ENCODE results near the gene KRTAP3-1.

Gene KRTAP3-1

DNA sequence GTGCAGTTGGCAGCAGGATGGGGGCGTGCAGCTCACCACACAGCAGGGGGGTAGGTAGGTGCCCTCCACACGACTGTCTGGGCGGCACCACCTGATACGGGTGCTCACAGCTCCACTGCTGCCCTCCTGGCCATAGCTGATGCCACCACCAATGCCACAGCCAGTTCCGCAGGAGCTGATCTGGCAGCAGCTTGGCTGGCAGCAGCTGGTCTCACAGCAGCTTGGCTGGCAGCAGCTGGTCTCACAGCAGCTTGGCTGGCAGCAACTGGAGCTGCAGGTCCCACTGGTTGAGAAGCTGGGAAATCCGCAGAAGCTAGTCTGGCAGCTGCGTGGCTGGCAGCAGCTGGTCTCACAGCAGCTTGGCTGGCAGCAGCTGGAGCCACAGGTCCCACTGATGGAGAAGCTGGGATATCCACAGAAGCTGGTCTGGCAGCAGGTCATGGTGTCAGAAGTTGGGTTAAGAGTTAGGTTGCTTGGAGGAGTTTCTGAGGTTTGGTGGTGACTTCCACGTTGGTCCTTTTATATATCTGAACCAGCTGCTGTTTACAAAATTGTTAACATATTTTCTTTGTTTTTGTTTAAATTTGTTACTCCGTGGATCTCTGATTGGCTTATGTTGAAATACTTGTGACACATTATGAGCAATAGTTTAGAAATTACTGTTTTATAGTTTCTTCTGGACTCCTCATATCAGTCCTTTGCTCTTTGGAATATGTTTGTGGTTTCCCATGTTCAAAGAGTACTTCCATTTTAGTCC, 18.0 kb upstream of the KRTAP3-1 start, which contains the start of gene KRTAP1-5:
Gene KRTAP1-5, minus strand, starts transcription at position 494 of the 757 bp plus-strand sequence. Its CDS starts 53 bp downstream, at position 441.
- no peak for TF ChIP-seq GATA3 (IDR thresholded peaks at IDR 0.05; ENCODE audit: low read depth, low read length)

DNA sequence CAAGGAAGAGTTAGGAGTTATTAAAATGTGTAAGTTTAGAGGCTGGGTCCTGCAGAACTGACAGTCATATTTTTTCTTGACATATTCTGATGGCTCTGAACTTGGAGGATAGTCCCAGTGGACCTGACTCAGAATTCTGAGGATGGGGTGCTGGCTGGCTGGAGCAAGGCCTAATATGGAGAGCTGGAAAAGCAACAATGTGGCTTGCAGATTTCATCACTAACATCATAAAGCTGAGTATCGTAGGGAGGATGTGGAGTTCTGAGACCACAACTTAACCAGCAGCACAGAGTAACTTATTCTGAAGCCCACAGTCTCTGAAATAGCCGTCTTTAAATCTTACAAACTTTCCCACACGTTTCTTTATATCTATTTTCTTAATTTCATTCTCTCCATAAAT, 15.8 kb upstream of the KRTAP3-1 start:
- TF ChIP-seq GATA3 (IDR thresholded peaks at IDR 0.05; ENCODE audit: low read depth, low read length) (no peak), GATA2 (IDR thresholded peaks at IDR 0.05; ENCODE audit: low read depth, low read length) (no peak)

DNA sequence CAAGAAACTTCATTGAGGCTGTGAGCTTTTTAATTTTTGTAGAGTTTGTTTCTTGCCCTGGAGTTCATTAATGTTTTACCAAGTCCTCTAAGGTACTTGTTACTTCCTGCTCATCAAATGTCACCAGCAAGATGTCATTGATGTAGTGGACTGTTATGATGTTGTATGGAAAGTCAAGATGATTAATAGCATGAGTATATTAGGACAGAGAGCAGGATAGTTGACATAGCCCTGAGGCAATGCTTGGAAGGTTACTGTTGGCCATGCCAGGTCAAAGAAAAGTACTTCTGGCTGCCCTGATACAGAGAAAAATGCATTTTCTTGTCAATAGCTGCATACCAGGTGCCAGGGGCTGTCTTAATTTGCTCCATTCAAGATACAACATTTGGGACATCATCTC, 11.4 kb upstream of the KRTAP3-1 start:
- no peak for TF ChIP-seq GATA2 (IDR thresholded peaks at IDR 0.05; ENCODE audit: low read depth, low read length)
- TF ChIP-seq GATA3 (IDR thresholded peaks at IDR 0.05; ENCODE audit: low read depth, low read length): no peak

DNA sequence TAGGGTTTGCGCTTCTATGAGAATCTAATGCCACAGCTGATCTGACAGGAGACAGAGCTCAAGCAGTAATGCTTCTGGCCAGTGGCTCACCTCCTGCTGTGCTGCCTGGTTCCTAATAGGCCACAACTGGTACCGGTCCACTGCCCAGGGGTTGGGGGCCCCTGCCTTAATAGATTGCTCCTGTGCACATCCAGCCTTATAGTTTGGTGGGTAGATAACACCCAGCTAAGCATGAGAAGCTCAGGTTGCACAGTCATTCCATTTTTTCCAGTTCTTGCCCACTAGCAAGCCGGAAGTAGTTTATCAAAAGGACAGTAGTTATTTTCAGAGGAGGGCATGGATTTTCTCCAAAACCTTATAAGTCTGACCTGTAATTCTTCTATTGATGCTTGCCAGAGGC, 10.5 kb upstream of the KRTAP3-1 start:
- TF ChIP-seq GATA3 (IDR thresholded peaks at IDR 0.05; ENCODE audit: low read depth, low read length) (no peak), GATA2 (IDR thresholded peaks at IDR 0.05; ENCODE audit: low read depth, low read length) (no peak)

DNA sequence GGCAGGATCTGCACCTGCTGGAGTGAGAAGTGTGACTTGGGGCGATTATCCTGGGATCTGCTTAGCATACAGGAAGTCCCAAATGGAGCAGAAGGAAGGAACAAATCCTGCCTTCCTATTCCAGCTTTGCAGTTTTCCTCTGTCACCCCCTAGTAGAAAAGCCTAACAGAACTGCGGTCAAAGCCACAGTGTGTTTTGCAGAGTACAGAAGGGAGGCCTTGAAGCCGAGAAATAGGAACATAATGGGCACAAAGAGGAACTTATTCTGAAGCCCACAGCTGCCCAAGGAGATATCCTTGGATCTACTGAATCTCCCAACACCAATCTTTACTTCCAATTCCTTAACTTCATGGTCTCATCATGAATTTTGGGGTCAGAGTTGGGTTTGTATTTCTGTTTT, 9.6 kb upstream of the KRTAP3-1 start:
- no peak for TF ChIP-seq GATA3 (IDR thresholded peaks at IDR 0.05; ENCODE audit: low read depth, low read length)
- TF ChIP-seq GATA2 (IDR thresholded peaks at IDR 0.05; ENCODE audit: low read depth, low read length): no peak

DNA sequence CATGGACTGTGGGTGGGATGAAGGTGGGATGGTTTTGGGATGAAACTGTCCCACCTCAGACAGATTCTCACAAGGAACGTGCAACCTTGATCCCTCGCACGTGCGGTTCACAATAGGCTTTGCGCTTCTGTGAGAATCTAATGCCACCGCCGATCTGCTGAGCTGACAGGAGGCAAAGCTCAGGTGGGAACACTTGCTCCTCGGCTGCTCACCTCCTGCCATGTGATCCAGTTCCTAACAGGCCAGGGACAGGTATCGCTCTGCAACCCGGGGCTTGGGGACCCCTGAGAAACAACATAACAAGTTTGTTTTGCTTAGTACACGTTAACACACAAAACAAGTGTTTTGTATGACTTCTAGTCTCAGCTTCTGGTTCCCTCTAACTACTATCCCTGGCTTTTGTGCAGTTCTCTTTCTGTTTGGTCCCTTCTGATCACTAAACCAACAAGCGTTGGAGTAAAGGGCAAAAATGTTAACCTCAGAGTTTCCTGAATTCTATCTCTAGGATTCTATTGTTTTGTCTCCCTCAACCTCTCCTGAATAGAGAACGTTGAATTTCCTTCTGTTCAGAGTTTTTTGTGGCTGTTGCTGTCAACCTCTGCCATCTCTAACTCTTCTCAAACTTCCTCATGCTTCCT, 7.8 kb upstream of the KRTAP3-1 start:
- TF ChIP-seq GATA2 (IDR thresholded peaks at IDR 0.05; ENCODE audit: low read depth, low read length) (no peak), GATA3 (IDR thresholded peaks at IDR 0.05; ENCODE audit: low read depth, low read length) (no peak)

DNA sequence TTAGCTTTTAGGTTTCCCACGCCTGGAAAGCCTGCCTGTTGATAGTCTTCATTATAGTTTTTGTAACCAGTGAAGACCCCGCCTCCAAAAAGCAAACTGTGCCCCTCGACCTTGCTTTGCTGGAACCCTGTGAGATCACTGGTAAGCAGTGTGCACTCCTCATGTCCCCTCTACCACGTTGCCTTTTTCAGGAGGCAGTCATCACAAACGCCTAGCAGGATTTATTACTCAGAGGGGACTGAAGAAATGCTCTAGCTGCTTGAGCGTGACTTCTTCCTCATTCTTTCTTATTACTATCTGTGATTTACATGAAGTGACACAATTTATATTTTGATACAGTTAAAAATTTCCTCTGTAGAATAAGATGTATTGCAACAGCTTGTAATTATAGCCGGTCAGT, 6.5 kb upstream of the KRTAP3-1 start:
- TF ChIP-seq GATA2 (IDR thresholded peaks at IDR 0.05; ENCODE audit: low read depth, low read length) (no peak), GATA3 (IDR thresholded peaks at IDR 0.05; ENCODE audit: low read depth, low read length) (no peak)

DNA sequence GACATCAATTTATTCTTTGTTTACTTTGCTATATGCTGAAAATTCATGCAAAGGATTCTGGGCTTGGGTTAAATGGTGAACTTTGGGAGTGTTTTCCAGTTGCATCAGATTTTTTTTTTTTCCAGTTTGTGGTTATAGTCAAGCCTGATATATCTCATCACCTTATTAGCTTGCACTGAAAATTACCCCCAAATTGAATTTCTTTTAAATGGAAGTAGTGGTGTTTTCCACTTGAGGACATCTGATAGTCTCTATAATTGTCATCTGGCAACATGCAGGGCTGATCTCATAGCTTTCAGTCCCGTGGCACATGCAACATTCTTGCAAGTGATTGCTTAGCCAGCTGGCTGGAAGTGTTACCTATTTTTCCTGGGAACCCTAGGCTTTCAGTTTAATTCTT, 4.7 kb upstream of the KRTAP3-1 start:
- TF ChIP-seq GATA2 (IDR thresholded peaks at IDR 0.05; ENCODE audit: low read depth, low read length) (no peak), GATA3 (IDR thresholded peaks at IDR 0.05; ENCODE audit: low read depth, low read length) (no peak)

DNA sequence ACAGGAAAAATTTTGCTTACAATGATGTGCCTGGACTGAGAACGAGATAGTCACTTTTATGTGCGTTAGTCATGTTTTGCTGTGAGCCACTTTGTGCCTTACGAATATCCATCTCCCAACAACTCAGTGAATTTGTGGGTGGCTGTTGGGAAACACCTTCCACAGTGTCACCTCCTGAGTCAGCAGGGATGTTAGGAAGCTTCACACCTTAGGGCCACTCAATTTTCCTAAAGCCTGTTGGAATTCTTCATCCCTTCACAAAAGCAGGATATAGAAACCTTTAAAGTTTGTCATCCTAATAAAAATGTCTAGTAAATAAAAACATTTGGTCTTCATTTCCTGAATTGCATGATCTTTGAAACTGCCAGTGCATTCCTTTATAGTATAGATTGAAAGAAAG, 4.3 kb upstream of the KRTAP3-1 start:
- TF ChIP-seq GATA3 (IDR thresholded peaks at IDR 0.05; ENCODE audit: low read depth, low read length) (no peak), GATA2 (IDR thresholded peaks at IDR 0.05; ENCODE audit: low read depth, low read length) (no peak)

DNA sequence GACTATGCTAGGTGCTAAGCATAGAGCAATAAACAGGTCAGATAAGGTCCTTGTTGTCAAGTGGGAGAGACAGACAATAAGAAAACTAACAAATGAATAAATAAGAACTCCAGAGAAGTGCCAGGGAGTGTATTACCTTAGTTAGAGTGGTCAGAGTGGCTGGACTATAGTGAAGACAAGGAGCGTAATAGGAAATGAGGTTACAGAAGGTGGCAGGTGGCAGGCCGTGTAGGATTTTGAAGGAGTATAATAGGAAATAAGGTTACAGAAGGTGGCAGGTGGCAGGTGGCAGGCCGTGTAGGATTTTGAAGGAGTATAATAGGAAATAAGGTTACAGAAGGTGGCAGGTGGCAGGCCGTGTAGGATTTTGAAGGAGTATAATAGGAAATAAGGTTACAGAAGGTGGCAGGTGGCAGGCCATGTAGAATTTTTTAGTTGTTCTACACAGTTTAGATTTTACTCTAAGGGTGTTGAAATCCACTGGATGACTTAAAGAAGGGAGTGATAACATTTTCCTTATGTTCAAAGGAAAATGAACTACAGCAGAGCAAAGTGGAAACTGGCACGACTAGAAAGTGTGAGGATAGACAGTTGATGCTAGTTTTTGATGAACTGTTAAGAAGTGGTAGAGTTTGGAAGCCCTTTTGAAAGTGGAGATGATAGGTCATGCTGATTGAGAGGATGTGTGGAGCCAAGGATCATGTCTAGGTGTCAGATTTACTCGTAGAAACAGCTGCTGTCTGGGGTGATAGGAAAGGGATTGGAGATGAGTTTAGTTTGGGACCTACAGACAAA, 3.6 kb upstream of the KRTAP3-1 start:
- TF ChIP-seq GATA3 (IDR thresholded peaks at IDR 0.05; ENCODE audit: low read depth, low read length): no peak
- TF ChIP-seq GATA2 (IDR thresholded peaks at IDR 0.05; ENCODE audit: low read depth, low read length): no peak

DNA sequence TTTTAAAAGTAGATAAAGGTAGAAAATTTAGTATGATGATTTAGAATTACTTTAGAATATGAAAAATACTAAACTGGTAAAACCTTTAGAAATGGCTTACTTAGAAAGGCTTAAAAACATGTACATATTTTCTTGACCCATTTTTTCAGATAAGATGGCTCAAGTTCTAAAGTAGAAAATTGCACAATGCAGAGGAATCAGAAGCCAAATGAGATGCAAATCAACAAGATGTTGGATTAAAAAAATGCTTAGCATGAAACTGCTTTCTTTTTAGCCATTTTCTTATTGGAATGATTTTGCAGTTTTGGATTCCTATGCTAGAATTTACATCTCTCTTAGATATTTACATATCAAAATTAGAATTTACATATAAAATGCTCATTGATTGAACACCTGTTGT, 1.5 kb upstream of the KRTAP3-1 start:
- no peak for TF ChIP-seq GATA3 (IDR thresholded peaks at IDR 0.05; ENCODE audit: low read depth, low read length)
- no peak for TF ChIP-seq GATA2 (IDR thresholded peaks at IDR 0.05; ENCODE audit: low read depth, low read length)

DNA sequence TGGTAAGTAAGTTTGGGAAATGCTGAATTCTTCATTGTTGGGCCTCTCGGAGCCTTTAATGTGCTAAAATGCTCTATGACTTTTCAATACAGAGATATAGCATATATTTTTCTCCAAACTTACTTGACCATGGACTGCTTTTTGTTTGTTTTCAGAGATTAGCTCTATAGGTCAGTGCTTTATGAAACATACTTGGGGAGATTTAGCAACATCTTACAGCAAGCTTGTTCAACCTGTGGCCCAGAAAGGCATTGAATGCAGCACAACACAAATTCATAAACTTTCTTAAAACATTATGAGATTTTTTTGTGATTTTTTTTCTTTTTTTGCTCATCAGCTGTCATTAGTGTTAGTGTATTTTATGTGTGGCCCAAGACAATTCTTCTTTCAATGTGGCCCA, 1.0 kb upstream of the KRTAP3-1 start:
- no peak for TF ChIP-seq GATA3 (IDR thresholded peaks at IDR 0.05; ENCODE audit: low read depth, low read length)
- TF ChIP-seq GATA2 (IDR thresholded peaks at IDR 0.05; ENCODE audit: low read depth, low read length): no peak

DNA sequence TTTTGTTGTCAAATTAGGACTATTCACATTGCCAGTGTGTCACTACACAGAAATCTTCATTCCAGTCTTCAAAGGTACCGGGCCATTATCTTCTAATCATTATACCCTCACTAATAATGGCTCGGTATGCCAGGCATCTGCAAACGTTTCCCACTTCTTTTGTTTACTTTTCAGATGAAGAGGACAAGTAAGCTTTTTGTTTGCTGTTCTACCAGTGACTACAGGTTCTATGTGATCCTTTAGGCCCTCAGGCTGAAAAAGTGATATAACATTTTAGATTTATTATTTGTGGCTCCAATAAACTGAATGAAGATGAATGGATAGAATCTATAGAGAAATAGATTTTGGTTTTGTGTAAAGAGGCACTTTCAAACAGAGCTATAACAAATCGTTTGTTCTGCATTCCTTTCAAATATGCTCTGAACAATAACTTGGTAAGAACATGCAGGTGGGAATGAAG, 403 bp upstream of the KRTAP3-1 start:
- TF ChIP-seq GATA2 (IDR thresholded peaks at IDR 0.05; ENCODE audit: low read depth, low read length): no peak
- no peak for TF ChIP-seq GATA3 (IDR thresholded peaks at IDR 0.05; ENCODE audit: low read depth, low read length)

DNA sequence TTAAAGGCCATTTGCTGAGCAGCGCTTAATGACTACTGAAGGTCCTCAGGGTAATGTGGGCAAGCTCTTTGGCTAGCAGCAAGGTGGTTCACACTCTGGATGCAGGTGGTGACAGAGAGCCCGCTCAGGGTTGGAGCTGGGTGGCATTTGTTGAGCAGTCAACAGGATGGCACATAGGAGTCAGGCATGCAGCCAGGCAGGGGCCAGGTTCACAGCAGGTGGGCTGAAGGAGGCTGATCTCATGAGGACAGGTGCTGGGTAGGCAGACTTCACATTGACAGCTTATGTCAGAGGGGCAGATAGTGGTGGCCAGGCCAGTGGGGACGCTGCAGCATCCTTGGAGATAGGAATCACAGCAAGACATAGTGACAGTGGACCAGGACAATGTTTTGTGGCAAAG, 4.5 kb downstream of the KRTAP3-1 start:
- TF ChIP-seq GATA3 (IDR thresholded peaks at IDR 0.05; ENCODE audit: low read depth, low read length): no peak
